IMR-90 (cell line): ENCODE results near the gene RPP30.

Experiments used
- CTCF ChIP-seq: conservative IDR thresholded peaks from 2 replicates; pipeline ENCODE4 v1.5.1; 2012; ENCODE audit warnings: mild to moderate bottlenecking, low read depth, low read length, improper control_type of control experiment
- POLR2A ChIP-seq: IDR thresholded peaks from 2 replicates; pipeline ENCODE4 v1.6.1; 2012; ENCODE audit warnings: mild to moderate bottlenecking, low read depth, low read length
- RCOR1 ChIP-seq: IDR thresholded peaks from 2 replicates; pipeline ENCODE4 v1.6.1; 2012; ENCODE audit warnings: mild to moderate bottlenecking, low read length, improper control_type of control experiment; ENCODE audit not compliant: insufficient replicate concordance
- RFX5 ChIP-seq: IDR thresholded peaks from 2 replicates; pipeline ENCODE4 v1.8.0; 2012; ENCODE audit warnings: low read depth, mild to moderate bottlenecking, low read length, moderate library complexity
- USF2 ChIP-seq: fragments of 150-350 bp; IDR thresholded peaks from 2 replicates; pipeline ENCODE4 v1.6.1; 2017; ENCODE audit warnings: mild to moderate bottlenecking, antibody characterized with exemption, low read length, low read depth

GRCh38 chr10:90860790-90861189 lies 11.0 kb upstream of the RPP30 start:
- TF ChIP-seq POLR2A (no peak), CTCF (no peak), USF2 (no peak), RFX5 (no peak), RCOR1 (no peak)
